GM21367 (cell line): ENCODE results near the gene FHIT.

Experiments used
- ATAC-seq: cut with Tn5 transposase; IDR thresholded peaks from one replicate; pipeline ENCODE4 v1.9.1; 2021; ENCODE audit not compliant: unreplicated experiment

Gene FHIT

DNA sequence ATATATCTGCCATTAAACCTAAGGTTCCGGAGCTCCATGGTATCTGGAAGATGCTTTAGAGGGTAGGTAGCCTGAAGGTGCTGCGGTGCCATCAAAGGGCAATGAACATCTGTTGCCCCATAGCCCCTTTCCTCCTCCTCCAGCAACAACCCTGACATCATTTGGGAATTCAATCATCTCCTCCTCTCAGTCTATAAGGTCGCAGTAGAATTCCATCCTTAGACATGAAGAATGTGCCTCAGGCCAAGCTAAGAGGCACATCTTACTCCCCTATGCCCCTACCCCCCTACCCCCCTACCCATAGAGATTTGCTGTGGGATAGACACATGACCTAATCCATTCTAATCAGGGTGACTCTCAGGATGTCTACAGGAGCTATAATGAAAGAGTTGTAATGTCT lies 1101.8 kb downstream of the FHIT start:
- no peak for ATAC-seq

DNA sequence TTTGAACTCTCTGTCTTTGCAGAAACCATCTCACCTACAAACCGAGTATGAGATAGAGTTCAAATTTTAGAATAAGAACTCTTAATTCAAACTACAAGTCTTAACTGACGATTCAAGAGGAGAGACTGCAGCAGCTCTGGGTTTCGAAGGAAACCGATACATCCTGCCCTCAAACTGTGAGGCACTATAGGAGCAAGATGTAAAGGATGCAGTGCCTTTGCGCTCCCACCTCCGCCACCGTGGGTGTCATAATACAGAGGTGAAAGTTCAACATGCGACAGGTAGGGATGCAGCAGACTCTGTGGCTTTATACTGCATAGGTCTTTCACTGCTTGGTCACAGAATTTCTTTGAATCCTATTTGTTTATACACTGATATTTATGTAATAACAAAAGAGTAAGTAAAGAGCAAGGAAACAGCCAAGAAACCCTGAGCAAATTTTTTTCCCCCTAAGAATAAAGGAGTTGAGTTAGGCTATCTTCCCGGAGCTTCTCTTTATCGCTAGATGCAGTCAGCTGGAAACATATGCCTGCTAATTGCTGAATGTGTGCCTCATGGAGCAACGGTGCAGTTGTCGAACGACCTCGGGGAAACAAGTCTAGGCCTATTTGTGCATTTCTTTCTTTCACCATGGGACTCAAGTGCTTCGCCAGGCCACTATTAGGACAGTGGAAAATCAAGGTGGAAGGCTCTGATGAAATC lies 1103.9 kb downstream of the FHIT start:
- no peak for ATAC-seq

DNA sequence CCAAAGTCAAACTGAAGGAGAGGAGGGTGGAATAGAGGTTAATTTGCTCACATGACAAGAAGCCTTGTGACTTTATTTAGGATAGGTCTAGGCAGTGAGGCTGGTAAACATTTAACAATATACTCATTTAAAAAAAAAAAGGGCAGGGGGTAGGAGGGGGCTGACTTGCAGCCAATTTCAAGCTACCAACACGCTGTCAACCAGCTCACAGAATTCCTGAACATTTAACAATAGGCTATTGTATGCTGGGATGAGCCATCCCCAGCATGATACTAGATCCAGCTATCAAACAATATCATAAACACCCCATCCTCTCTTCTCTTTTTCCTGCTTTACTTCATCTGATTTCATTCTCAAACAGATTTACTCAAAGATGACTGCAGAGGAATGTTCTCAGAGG lies 1105.1 kb downstream of the FHIT start:
- ATAC-seq, result no peak

DNA sequence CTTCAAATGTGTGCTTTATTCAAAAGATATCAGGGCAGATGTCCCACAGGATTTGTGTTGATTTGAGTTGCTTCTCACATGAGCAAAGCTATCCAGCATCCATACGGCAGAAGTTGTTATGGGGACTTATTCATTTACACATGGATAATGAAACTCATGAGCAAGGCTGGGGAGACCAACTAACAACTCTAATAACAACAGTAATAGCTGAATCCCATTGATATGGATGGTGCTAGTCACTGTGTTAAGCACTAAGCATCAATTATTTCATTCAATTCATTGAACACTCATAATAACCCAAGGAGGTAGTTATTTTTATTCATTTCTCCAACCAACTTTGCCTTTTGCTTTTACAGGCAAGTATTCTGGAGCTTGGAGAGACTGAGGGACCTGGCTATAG lies 1107.2 kb downstream of the FHIT start:
- ATAC-seq, result no peak

DNA sequence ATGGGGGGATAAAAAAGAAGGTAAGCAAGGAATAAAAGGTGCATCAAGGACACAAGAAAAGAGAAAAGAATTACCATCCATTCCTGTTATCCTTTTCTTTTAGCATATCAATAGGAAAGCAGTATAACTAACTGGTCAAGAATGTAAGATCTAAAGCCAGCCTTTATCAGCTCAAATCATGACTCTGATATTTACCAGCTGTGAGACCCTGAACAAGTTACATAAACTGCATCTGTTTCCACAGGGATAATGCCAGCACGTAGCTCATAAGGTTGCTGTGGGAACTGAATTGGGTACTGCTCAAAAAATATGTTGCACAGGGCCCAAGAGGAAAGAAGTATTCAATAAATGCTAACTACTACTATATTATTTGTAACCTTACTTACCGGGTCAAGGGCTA lies 1109.2 kb downstream of the FHIT start:
- no peak for ATAC-seq

DNA sequence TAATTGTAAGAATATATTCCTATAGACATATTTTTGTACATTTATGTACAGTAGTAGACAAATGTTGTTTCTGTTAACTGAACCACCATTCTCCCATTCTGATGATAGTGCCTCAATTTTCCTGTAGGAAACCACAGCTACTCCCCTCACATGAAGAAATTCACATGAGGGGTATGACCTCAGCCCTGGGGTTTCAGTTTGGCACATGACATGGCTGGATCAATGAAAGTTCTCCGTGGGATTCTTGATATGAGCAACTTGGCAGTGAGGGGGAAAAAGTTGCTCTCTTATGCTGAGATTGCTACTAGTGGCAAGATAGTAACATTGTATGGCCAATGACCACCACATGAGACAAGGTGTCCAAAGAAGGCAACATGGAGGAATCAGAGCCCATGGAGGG lies 1111.1 kb downstream of the FHIT start:
- ATAC-seq, result no peak

DNA sequence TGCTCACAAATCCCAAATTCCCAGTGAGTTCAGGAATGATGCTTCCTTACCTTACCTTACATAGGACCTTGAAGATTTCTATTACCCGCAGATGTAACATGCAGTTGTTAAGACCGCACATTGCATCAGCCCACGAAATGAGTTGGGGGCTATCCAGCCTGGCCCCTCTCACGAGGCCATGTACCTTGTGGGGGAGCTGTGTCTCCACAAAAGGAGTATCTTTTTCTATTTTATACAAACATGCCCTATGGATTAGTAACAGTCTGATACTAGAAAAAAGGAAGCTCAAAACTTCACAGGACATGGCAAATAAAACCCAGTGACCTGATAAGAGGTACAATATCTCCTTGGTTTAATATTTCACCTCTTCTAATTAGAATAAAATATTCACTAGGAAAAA lies 1114.7 kb downstream of the FHIT start:
- ATAC-seq, result no peak

DNA sequence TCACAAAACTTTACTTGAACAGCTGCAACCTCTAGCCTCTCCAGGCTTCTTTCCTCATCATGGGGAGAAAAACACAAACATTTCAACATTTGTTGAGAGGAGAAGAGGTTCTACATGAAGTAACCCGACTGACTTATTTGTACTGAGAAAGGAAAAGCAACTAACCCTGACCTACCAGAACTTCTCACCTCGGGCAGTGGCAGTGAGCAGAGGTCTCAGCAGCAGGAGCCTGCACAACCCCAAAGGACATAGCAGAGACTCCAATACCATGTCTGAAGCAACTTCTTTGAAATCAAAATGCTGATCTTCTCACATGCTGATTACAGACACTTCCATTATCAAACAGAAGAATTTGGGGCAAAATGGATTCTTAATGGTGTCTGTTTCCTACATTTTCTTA lies 1115.8 kb downstream of the FHIT start:
- no peak for ATAC-seq

DNA sequence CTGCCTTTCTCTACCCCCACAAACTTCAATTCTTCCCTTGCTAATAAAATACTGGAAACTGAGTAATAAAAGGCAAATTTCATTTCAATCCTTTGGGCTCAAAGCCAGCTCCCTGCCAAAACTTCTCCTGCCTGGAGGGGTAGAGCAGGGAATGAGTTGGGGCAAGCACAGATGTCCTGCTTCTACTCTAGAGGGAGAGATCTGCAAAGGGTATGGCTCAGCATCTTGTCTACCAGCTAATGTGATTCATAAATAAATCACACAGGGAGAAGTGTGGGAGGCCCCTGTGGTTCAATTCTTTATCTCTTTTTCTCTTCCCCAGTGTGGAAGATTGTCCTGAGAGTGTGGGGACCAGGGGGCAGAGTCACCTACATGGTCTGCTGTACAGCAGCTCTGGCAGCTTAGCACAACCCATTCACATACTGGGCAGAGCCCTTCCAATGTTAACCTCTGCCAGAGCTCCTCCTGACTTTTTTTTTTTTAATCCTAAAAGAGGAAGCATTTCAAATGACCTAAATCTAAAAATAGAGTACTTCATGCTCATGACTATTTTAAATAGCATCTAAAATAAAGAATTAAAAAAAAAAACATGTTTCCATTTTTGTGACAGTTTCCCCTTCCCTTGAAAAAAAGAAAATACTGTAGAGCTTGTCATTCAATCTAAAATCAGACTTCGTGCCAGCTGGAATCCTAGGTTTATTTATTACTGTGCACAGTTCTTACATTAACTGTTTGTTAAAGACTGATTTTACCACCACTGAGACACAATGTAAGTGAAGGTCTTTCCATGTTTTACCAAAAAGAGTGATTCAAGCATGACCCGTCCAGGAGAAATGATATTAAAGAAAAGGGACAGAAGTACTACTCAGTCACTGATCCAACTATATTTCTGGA lies 1117.7 kb downstream of the FHIT start:
- ATAC-seq, result no peak

DNA sequence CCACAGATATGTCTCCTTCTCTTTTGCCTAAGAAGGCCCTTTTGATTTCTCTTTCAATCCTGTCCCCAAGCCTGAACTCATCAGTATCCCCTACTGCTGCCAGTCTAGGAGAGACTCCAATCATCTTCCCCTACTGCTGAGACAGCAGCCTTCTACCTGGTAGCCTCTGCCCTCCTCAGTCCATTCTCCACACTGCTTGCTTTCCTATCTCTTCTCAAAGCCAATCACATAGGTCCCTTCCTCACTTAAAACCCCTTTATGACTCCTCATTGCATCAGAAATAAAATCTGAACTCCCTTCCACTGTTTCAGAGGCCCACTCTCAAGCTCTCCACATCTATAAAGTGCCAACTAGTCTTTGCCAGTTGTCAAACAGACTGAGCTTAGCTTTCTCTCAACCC lies 1119.6 kb downstream of the FHIT start:
- ATAC-seq, result no peak

DNA sequence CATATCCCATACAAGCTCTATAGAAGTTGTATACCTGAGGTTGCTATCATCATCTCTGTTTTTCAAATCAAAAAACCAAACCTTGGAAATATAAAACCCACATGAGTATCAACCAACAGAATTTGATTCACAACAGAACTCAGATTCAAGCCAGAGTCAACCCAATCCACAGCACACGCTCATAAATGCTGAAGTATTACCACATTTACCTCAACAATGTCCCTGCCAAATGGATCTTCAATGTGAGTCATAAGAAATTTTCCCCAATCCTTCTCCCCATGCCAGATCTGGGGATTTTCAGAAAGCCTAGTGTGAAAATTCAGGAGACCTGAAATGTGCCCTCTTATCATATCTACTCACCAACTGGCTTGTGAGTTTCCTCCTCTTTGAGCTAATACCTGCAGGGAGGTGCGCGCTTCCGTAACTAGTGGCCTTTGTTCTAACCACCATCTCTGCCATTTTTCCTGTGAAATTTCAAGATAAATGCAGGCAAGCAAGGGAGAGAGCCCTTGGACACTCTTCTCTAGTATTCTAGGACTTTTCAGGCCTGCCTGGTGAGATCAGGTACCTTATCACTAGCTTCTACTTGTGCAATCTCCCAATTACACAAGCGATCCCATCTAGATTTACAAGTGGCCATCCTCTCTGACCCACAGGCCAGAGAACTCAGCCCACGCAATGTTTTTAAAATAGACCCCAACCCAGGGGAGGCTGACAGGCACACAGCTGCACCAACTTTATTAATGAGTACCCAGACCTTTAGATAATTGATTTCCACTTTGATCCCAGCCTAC lies 1124.5 kb downstream of the FHIT start:
- no peak for ATAC-seq

DNA sequence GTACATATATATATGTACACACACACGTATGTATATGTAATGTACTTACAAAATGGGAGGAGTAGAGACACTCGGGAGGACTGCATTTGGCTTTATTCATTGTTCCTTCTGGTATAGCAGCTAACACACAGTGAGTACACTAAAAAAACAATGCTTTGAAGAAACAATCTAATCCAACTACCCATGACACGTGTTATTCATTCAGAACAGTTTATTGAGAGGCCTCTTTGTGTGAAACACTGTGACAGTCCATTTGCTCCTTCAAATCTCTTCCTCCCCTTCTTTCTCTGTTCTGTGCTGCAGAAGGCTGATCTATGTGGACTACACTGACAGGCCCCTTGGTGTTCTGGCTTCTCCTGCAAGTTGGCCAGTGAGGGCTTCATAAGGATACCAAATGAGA lies 1125.6 kb downstream of the FHIT start:
- ATAC-seq, result no peak

DNA sequence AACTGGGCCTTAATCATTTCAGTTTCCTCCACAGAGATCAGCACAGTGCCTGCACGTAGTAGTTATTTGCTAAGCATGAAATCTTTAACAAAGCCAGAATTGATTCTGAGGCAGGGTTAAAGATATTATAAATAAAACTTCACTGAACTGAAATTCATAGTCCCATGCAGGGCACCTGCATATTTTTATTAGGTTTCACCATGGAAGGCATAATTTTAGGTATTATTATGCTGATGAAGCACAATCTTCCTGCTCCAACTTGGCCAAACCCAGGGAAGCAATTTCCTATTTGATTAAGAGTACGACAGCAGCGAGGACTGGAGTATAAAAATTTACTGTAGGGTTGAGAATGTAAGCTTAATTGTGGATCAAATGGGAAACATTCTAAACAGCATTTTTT lies 1131.0 kb downstream of the FHIT start:
- no peak for ATAC-seq

DNA sequence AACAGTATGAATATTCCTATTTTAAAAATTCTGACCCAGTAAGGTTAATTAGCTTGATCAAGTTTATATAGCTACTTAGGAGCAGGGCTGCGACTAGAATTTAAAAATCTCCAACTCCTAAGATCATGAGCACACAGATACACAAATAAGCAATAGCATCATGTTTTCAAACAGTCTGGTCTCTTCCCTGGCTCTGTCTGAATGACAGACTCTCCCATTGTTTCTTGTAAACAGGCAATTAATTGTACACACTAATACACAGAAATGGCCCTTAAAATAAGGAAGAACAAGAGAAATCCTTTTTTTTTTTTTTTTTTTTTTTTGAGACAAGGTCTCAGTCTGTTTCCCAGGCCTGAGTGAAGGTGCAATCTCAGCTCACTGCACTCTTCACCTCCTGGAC lies 1137.1 kb downstream of the FHIT start:
- ATAC-seq, result no peak

DNA sequence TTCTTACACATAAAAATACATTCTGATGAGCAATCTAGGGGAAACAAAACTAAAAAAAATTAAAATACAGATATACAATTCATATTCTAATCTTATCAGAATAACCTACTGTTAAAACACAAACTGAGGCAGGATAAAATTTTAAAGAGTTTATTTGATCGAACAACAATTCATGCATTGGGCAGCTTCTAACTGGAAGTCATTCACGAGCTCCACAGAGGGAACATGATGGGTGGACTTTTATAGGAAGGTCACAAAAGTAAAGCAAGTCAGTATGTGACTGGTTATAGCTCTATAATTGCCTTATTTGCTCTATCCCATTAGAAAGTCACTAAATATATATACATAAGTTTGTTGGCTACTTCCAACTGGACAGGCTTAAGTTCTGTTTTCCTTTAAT lies 1144.0 kb downstream of the FHIT start:
- ATAC-seq, result no peak

DNA sequence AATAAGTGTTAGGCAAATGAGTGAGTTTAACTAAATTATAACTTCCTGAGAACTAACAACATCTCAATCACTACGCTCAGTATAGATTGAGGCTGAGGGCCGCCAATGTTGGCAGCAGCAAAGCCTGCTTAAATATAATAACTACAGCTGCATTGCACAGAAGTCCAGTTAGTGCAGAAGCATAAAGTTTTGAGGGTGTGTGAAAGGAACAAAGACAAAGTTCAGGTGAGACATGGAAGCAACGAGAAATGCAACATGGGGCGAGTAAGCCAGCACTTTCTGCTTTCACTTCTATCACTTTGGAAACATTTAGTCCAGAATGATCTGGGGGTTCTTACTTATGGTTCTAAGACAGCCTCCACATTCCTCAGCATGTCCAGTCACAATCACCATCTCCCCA lies 1149.1 kb downstream of the FHIT start:
- ATAC-seq, result no peak

DNA sequence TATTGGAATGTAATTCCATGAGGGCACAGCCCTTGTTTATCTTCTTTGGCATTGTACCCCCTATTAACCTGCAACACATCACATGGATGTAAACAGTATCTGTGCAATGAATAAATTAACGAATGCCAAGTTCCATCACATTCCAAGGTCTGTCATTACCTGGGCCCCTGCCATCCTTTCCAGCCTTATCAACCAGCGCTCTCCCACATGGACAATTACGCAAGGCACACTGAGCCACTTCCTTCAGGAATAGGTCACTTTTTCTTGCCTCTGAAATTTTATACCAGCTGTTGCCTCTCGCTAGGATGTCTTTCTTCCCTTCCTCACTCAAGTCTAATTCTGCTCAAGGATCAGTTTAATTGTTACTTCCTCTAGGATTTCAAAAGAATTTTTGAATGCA lies 1149.6 kb downstream of the FHIT start:
- ATAC-seq, result no peak

DNA sequence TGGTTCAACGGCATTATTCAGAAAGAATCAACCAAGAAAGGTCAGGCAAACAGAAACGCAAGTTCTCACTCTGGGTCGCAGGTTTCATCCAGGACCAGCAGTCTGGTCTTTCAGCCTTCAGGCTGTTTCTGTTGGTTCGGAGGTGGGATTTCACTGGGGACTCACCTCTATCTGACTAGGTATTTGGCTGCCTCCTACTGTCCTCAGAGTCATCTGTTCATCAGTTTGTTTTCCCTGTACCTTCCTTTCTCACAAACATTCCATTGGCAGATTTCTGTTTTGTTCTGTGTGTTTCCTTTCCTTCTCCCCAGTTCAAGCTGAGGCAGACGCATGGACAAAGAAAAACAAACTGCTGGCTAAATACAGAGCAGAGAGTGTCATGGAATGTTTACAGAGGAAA lies 1154.8 kb downstream of the FHIT start:
- no peak for ATAC-seq

DNA sequence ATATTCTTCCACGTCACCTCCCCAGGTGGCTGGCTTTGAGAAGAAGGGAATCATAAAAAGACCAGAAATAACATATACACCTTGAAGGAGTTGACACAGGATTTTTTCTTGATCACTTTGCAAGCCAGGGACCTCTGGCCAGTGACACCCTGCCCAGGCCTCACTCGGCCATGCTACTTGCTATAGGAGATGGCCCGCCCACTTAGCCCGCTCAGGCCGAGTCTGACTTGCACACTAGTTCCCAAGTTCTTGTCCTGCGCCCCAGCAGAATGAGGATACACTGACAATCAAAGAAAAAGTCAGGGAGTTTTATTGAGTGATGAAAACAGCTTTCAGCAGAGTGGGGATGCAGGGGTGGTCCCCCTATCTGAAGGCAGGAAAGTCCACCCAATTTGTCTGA lies 1155.3 kb downstream of the FHIT start:
- ATAC-seq, result no peak

DNA sequence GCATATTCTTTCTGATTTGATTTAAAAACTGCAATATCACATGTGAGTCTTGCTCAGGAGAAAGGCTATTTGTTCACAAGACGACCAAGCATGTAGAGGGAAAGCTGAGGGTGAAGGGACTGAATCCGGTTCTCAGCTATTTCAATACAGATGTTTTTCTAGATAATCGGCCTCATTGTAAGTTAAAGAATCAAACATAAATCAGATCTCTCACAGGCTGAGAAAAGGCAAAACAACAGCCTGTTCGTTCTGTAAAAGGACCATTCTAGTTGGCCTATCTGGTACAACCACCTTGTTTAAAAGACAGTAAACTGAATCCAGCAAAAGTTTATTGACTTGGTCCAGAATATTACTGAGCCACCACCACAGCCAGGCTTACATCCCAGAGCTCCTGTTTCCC lies 1155.7 kb downstream of the FHIT start:
- ATAC-seq, result no peak

DNA sequence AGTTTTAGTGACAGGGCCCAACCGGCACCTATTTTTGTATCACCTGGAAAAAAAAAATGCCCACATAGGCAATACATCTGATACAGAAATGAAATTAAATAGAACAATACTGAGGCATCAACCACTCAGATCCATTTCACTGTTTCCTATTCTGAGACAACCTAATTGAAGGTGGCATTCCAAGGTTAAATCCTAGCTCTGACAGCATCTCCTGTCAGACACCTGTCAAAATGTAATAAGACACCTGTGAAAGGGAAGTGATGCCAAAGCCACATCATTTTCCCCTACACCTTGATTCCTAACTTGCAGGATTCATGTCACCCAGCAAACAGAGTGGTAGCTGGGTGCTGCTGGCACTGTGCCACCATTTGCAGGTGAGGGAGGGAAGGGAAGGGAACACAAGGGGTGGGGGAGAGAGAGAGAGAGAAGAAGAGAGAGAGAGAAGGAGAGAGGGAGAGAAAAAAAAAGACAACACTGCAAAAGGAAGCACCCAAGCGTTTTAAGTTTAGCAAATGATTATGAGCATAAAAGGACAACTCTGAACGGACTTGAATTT lies 1156.8 kb downstream of the FHIT start:
- ATAC-seq, result no peak
